ENCODE results near the gene ARSH. TPM values are rescaled to one million over a fixed set of nuclear protein-coding genes. Genes with fewer than 3 reads are reported as not detected.

ARSH gene
- total and polyA plus RNA-seq, 2 donors: 0.32 TPM; not detected in 1

- no peaks in the 10 kb centered on the region for H3K4me1 ChIP-seq (ENCODE audit: insufficient read depth)
- no peaks in the 10 kb centered on the region for H3K36me3 ChIP-seq (ENCODE audit: insufficient read depth)
- 56% methylated on average over 3 of the region's 3 CpGs for WGBS
- H3K4me3 ChIP-seq (ENCODE audit: low read depth, low read length): no peak overlapping the region
- DNase-seq (ENCODE audit: extremely low spot score): no peak
- H3K27ac ChIP-seq (ENCODE audit: low read depth): no peak overlapping the region
These were observed 46.5 kb downstream of the ARSH start for GRCh38 chrX:3052860-3053259.

- no peak overlapping the region for H3K27ac ChIP-seq (ENCODE audit: low read depth)
- H3K36me3 ChIP-seq (ENCODE audit: insufficient read depth): no peaks in the 10 kb centered on the region
- H3K4me1 ChIP-seq (ENCODE audit: insufficient read depth): no peaks in the 10 kb centered on the region
- DNase-seq (ENCODE audit: extremely low spot score): peak; percentile 5
- WGBS: 15% methylated on average over 9 of the region's 9 CpGs
- no peak overlapping the region for H3K4me3 ChIP-seq (ENCODE audit: low read depth, low read length)
These were observed 60.2 kb downstream of the ARSH start for GRCh38 chrX:3066555-3066954.

DNA sequence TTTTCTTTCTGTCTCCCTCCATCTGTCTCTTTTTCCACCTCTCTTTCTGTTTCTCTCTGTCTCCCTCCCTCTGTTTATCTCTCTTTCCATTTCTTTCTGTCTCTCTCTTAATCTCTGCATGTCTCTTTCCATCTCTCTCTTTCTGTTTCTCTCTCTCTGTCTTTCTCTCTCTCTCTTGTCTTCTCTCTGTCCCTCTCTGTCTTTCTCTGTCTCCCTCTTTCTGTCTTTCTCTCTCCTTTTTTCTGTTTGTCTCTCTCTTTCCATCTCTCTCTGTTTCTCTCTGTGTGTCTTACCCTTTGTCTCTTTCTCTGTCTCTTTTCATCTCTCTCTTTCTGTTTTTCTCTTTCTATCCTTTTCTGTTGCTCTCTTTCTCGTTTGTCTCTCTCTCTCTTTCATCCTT, 69.6 kb downstream of the ARSH start:
- no peak overlapping the region for H3K4me3 ChIP-seq (ENCODE audit: low read depth, low read length)
- DNase-seq (ENCODE audit: extremely low spot score): no peak
- H3K36me3 ChIP-seq (ENCODE audit: insufficient read depth): no peaks in the 10 kb centered on the region
- 46% methylated on average over 1 of the region's 1 CpG for WGBS
- no peaks in the 10 kb centered on the region for H3K4me1 ChIP-seq (ENCODE audit: insufficient read depth)
- H3K27ac ChIP-seq (ENCODE audit: low read depth): no peak overlapping the region

DNA sequence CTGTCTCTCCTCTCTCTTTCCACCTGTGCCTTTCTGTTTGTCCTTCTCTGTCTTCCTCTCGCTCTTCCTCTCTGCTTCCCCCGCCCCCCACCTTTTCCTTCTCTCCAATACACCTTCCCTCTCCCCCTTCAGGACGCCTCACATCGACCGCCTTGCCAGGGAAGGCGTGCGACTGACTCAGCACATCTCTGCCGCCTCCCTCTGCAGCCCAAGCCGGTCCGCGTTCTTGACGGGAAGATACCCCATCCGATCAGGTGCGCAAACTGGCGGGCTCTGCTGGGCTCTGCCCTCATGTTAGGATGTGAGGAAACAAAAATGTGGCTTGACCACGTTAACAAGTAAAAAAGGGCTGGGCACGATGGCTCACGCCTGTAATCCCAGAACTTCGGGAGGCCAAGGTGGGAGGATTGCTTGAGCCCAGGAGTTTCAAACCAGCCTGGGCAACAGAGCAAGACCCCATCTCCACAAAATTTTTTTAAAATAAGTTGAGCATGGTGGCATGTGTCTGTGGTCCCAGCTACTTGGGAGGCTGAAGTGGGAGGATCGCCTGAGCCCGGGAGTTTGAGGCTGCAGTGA, 70.2 kb downstream of the ARSH start:
- WGBS: 43% methylated on average over 21 of the region's 21 CpGs

More for the DNA sequence above, 70.2 kb downstream of the ARSH start:
- Histone ChIP-seq H3K27ac (ENCODE audit: low read depth) (no peak overlapping the region), H3K4me1 (ENCODE audit: insufficient read depth) (no peaks in the 10 kb centered on the region), H3K4me3 (ENCODE audit: low read depth, low read length) (no peak overlapping the region), H3K36me3 (ENCODE audit: insufficient read depth) (no peaks in the 10 kb centered on the region)
- no peak for DNase-seq (ENCODE audit: extremely low spot score)

Small RNA genes lying within 50 kb of the gene (small RNA-seq; reads per million reads assigned to genes)
- not detected for gene RN7SL578P

Other genes starting within 250 kb of the ARSH start
- 5.8 TPM for gene GYG2, start 177.6 kb upstream of the ARSH start, total RNA-seq
- 10.3 TPM for gene GYG2, start 177.6 kb upstream of the ARSH start, polyA plus RNA-seq
- gene ARSD, start 77.2 kb upstream of the ARSH start, total RNA-seq: 35.4 TPM
- 12.4 TPM for gene ARSD, start 77.2 kb upstream of the ARSH start, polyA plus RNA-seq
- gene ARSF, start 34.9 kb downstream of the ARSH start, total RNA-seq: 0.26 TPM
- gene ARSF, start 34.9 kb downstream of the ARSH start, polyA plus RNA-seq: 0.18 TPM

Data from urinary bladder (tissue), 4 donors.